GM12878 (cell line): ENCODE data around the gene PANX2. TPM values are rescaled to one million over a fixed set of nuclear protein-coding genes. Genes with fewer than 3 reads are reported as not detected.
"Not testable (repeated sequence)": the region's sequence is repeated elsewhere in the genome, so short reads cannot be mapped to it uniquely, and the experiment has no call there.

Experiments
- ATAC-seq: fragments of 200-7000 bp; cut with Tn5 transposase; 3 replicates; pipeline ENCODE4 v1.9.1; 2020; ENCODE audit warnings: mild to moderate bottlenecking, moderate library complexity
- BruUV-seq: library from RNA; stranded (reverse); fragments of 400-500 nt; replicated peaks from 2 replicates; lab custom pipeline; 2021; lab: Mats Ljungman, UMichigan
- CTCF ChIA-PET: fragments of 300-600 bp; sonication (Branson Sonifier 250); formaldehyde crosslinking; extraction: SDS; loops from one replicate; lab custom pipeline; 2021; ENCODE audit warnings: inconsistent platforms; lab: Yijun Ruan, JAX
- POLR2A ChIA-PET: fragments of 350-600 bp; formaldehyde crosslinking; extraction: SDS; loops from one replicate; lab custom pipeline; 2021; ENCODE audit warnings: inconsistent platforms; lab: Charles Lee
- RAD21 ChIA-PET: fragments of 300-600 bp; sonication (Branson Sonifier 250); formaldehyde crosslinking; loops from one replicate; lab custom pipeline; 2023; ENCODE audit warnings: antibody characterized with exemption; ENCODE audit not compliant: unreplicated experiment; lab: Charles Lee
- SMC1A ChIA-PET: fragments of 300-600 bp; sonication (Branson Sonifier 250); formaldehyde crosslinking; loops from one replicate; lab custom pipeline; 2023; ENCODE audit not compliant: unreplicated experiment, uncharacterized antibody; lab: Charles Lee
- DNase-seq: peaks from one replicate; pipeline ENCODE4 v3.0.0-alpha.2; 2011; ENCODE audit warnings: low read depth, low spot score
- FAIRE-seq: peaks from 3 replicates; lab custom pipeline; 2011; peaks lifted over from hg19 to GRCh38; lab: Jason Lieb, UNC
- H2AFZ ChIP-seq: 2 replicates; pipeline ENCODE4 v1.6.0; 2011; ENCODE audit warnings: low read depth, low read length, control low read depth; ENCODE audit not compliant: control insufficient read depth
- H3K27ac ChIP-seq: 2 replicates; pipeline ENCODE4 v1.5.1; 2011; ENCODE audit warnings: control low read depth; ENCODE audit not compliant: control insufficient read depth, insufficient read depth
- H3K27me3 ChIP-seq, 2 experiments: replicated peaks in 1 of 2; 2 replicates each; pipeline versions ENCODE4 v1.6.0 to v1.6.1; 2011; ENCODE audit warnings: low read length in 1 of 2; ENCODE audit not compliant: control insufficient read depth in 2 of 2, insufficient read depth in 2 of 2
- H3K36me3 ChIP-seq, 2 experiments: 2 replicates each; pipeline ENCODE4 v1.5.1; 2011; ENCODE audit warnings: low read length in 1 of 2; ENCODE audit not compliant: control insufficient read depth in 2 of 2, insufficient read depth in 2 of 2
- H3K4me1 ChIP-seq: 2 replicates; pipeline ENCODE4 v1.6.1; 2011; ENCODE audit warnings: mild to moderate bottlenecking, low read length, moderate library complexity, mixed read lengths; ENCODE audit not compliant: control insufficient read depth, insufficient read depth
- H3K4me2 ChIP-seq: 2 replicates; pipeline ENCODE4 v1.6.0; 2011; ENCODE audit warnings: control low read depth; ENCODE audit not compliant: control insufficient read depth, insufficient read depth
- H3K4me3 ChIP-seq: fragments of 200-600 bp; sonication (generic); 2 replicates; pipeline ENCODE4 v1.5.1; 2016
- H3K79me2 ChIP-seq: 2 replicates; pipeline ENCODE4 v1.6.0; 2011; ENCODE audit warnings: low read length; ENCODE audit not compliant: control insufficient read depth, insufficient read depth
- H3K9ac ChIP-seq: 2 replicates; pipeline ENCODE4 v1.8.0; 2011; ENCODE audit warnings: low read length, control low read depth, mixed read lengths; ENCODE audit not compliant: control insufficient read depth, insufficient read depth
- H3K9me3 ChIP-seq: replicated peaks from 3 replicates; pipeline ENCODE4 v1.5.1; 2011; ENCODE audit warnings: mild to moderate bottlenecking, low read length; ENCODE audit not compliant: control insufficient read depth, insufficient read depth
- H4K20me1 ChIP-seq: 2 replicates; pipeline ENCODE4 v1.6.0; 2011; ENCODE audit not compliant: control insufficient read depth, insufficient read depth
- CBFB ChIP-seq: IDR thresholded peaks from 2 replicates; pipeline ENCODE4 v1.6.1; 2016; ENCODE audit warnings: antibody characterized with exemption, low read depth
- CBX3 ChIP-seq: fragments of 200-600 bp; sonication (generic); IDR thresholded peaks from 2 replicates; pipeline ENCODE4 v1.6.1; 2016; ENCODE audit warnings: low read depth, borderline replicate concordance
- HSF1 ChIP-seq: fragments of 150-350 bp; IDR thresholded peaks from 2 replicates; pipeline ENCODE4 v1.6.1; 2014; ENCODE audit warnings: mild to moderate bottlenecking, low read depth, low read length
- LARP7 ChIP-seq: fragments of 450-650 bp; IDR thresholded peaks from 2 replicates; pipeline ENCODE4 v1.6.1; 2017; ENCODE audit warnings: mild to moderate bottlenecking
- NFIC ChIP-seq: IDR thresholded peaks from 2 replicates; pipeline ENCODE4 v1.6.1; 2012; ENCODE audit warnings: low read depth, mild to moderate bottlenecking, inconsistent platforms, low read length, moderate library complexity
- NFYA ChIP-seq: IDR thresholded peaks from 2 replicates; pipeline ENCODE4 v1.6.1; 2011; ENCODE audit warnings: low read depth, mild to moderate bottlenecking, low read length, improper control_type of control experiment, borderline replicate concordance
- RAD51 ChIP-seq: fragments of 450-650 bp; IDR thresholded peaks from 2 replicates; pipeline ENCODE4 v1.6.1; 2016; ENCODE audit warnings: moderate library complexity, mild to moderate bottlenecking, inconsistent platforms
- SIN3A ChIP-seq: IDR thresholded peaks from 2 replicates; pipeline ENCODE4 v1.6.1; 2012; ENCODE audit warnings: low read depth, low read length, improper control_type of control experiment
- STAT1 ChIP-seq: fragments of 450-650 bp; conservative IDR thresholded peaks from 2 replicates; pipeline ENCODE4 v1.6.1; 2014; ENCODE audit warnings: antibody characterized with exemption, mild to moderate bottlenecking
- ZNF622 ChIP-seq: fragments of 450-650 bp; IDR thresholded peaks from 2 replicates; pipeline ENCODE4 v1.6.1; 2017; ENCODE audit warnings: mild to moderate bottlenecking, inconsistent platforms
- ZZZ3 ChIP-seq: IDR thresholded peaks from 2 replicates; pipeline ENCODE4 v1.6.1; 2011; ENCODE audit warnings: low read depth; ENCODE audit not compliant: control insufficient read depth, insufficient read length
- whole genome bisulfite sequencing: methylation state at CpG from one replicate; pipeline ENCODE4 v1.1.6; 2016; ENCODE audit warnings: low lambda C conversion rate; ENCODE audit not compliant: insufficient replicate concordance, insufficient coverage; ENCODE audit errors: missing lambda C conversion rate; 5-methylcytosine and 5-hydroxymethylcytosine counted together
- in situ Hi-C: fragments of 300-500 bp; cut with MboI; formaldehyde crosslinking; loops from 9 replicates; pipeline ENCODE4 v1.14.3; 2018; ENCODE audit warnings: mixed read lengths
- intact Hi-C: fragments of 100-400 bp; cut with micrococcal nuclease; formaldehyde crosslinking; loops from one replicate; pipeline ENCODE4 v1.14.2; 2022; ENCODE audit not compliant: unreplicated experiment
- polyA plus RNA-seq, 11 experiments: library from polyadenylated mRNA; depleted of rRNA in 4 of 11; unstranded in 6 of 11; stranded (reverse) in 5 of 11; fragments of >200 nt; fragmentation: Nextera tagmentation in 4 of 11; fragmentation: Illumina TruSeq in 1 of 11; extraction: Ambion mirVana in 4 of 11; extraction: Trizol in 1 of 11; gene quantifications; 1 replicate in 1 of 11; 2 replicates in 10 of 11; pipeline versions ENCODE4 v1.2.1 to v1.2.3, GENCODE V29; 2011 to 2016; ENCODE audit warnings: inconsistent platforms in 2 of 11, missing spikeins in 2 of 11, low read depth in 1 of 11
- total RNA-seq, 4 experiments: library from RNA; depleted of rRNA in 3 of 4; stranded (reverse); fragments of >200 nt in 3 of 4; fragmentation: Illumina TruSeq in 1 of 4; extraction: Trizol in 1 of 4; gene quantifications; 2 replicates each; pipeline versions ENCODE4 v1.2.1 to v1.2.3, GENCODE V29; 2013 to 2021

PANX2 gene
- total and polyA plus RNA-seq, 10 of the 15 experiments (the other 5 are each of a cell fraction or from before 2014, with no cell fraction given): 0.04 to 0.44 (median 0.17) TPM; not detected in 5

- BruUV-seq, in situ Hi-C loops, intact Hi-C loops, CTCF ChIA-PET, RAD21 ChIA-PET, ATAC-seq, DNase-seq, H3K9ac ChIP-seq, H3K36me3 ChIP-seq, SMC1A ChIA-PET, H3K4me3 ChIP-seq, H3K4me1 ChIP-seq, H3K27me3 ChIP-seq, H3K79me2 ChIP-seq, H3K4me2 ChIP-seq, H2AFZ ChIP-seq, H4K20me1 ChIP-seq, H3K27ac ChIP-seq, POLR2A ChIA-PET, FAIRE-seq, H3K9me3 ChIP-seq: not testable (repeated sequence)
- WGBS: 65% methylated on average over 5 of the region's 5 CpGs
Observed at GRCh38 chr22:50168490-50169180, 1.9 kb upstream of the PANX2 start.

- Histone ChIP-seq H4K20me1 (no peaks in the 10 kb centered on the region), H3K27ac (no peak overlapping the region), H3K36me3 (no peaks in the 10 kb centered on the region), H3K27me3 (peaks cover 2 to 5% of the 10 kb centered on the region in 2 experiments; a peak in 3 of 4 replicates), H3K9ac (no peak overlapping the region), H3K9me3 (no peaks in the 10 kb centered on the region), H3K4me1 (peaks cover 6% of the 10 kb centered on the region), H2AFZ (no peak overlapping the region), H3K79me2 (no peaks in the 10 kb centered on the region), H3K4me3 (no peak overlapping the region), H3K4me2 (no peak overlapping the region)
- SMC1A ChIA-PET: no interaction called here
- no TSS peak for BruUV-seq
- POLR2A ChIA-PET: no interaction called here
- intact Hi-C loops: no loop called here
- CTCF ChIA-PET: no interaction called here
- ATAC-seq (no peak), FAIRE-seq (no peak), DNase-seq (no peak)
- no peak for TF ChIP-seq ZNF622
- no peak for TF ChIP-seq RAD51
- no peak for TF ChIP-seq CBX3
- no peak for TF ChIP-seq CBFB
- TF ChIP-seq SIN3A: no peak
- no peak for TF ChIP-seq ZZZ3
- no peak for TF ChIP-seq HSF1
- TF ChIP-seq LARP7: no peak
- TF ChIP-seq NFYA: no peak
- TF ChIP-seq NFIC: no peak
- TF ChIP-seq STAT1: no peak
- RAD21 ChIA-PET: no interaction called here
- 26% methylated on average over 15 of the region's 36 CpGs for WGBS
- in situ Hi-C loops: no loop called here
Observed at GRCh38 chr22:50169181-50169759, 1.3 kb upstream of the PANX2 start.
